ENCODE measurements around the gene LSP1. TPM values are rescaled to one million over a fixed set of nuclear protein-coding genes. Genes with fewer than 3 reads are reported as not detected.

LSP1 gene
- total and polyA plus RNA-seq, 7 donors, result 8.7 to 80.2 (median 32.7) TPM

GRCh38 chr11:1857064-1857463, 4.2 kb downstream of the LSP1 start:
- H3K36me3 ChIP-seq, result no peaks in the 10 kb centered on the region
- WGBS, 2 donors, result 64 to 87% methylated on average over 11 of the region's 11 CpGs
- intact Hi-C loops (cut with DNase I), result no loop called here
- no peaks in the 10 kb centered on the region for H3K4me1 ChIP-seq
- H3K27me3 ChIP-seq, result no peaks in the 10 kb centered on the region
- TF ChIP-seq CTCF (IDR thresholded peaks at IDR 0.05) (no peak), EP300 (IDR thresholded peaks at IDR 0.05) (no peak), POLR2AphosphoS5 (IDR thresholded peaks at IDR 0.05) (no peak), POLR2A (IDR thresholded peaks at IDR 0.05) (no peak)
- no peak overlapping the region for H3K27ac ChIP-seq
- H3K9me3 ChIP-seq, result no peaks in the 10 kb centered on the region
- no peak overlapping the region for H3K4me3 ChIP-seq
- no peak for DNase-seq

- DNase-seq, result no peak
- TF ChIP-seq EP300 (IDR thresholded peaks at IDR 0.05), result no peak
- no peak for TF ChIP-seq POLR2AphosphoS5 (IDR thresholded peaks at IDR 0.05)
- no peak for TF ChIP-seq CTCF (IDR thresholded peaks at IDR 0.05)
- TF ChIP-seq POLR2A (IDR thresholded peaks at IDR 0.05), result no peak
- no peaks in the 10 kb centered on the region for H3K27me3 ChIP-seq
- 79 to 88% methylated on average over 9 of the region's 9 CpGs for WGBS, 2 donors
- intact Hi-C loops (cut with DNase I), result no loop called here
- H3K4me3 ChIP-seq, result no peak overlapping the region
- H3K4me1 ChIP-seq, result peaks cover 0 to 3% (median 3%) of the 10 kb centered on the region in 4 donors
- H3K36me3 ChIP-seq, result no peaks in the 10 kb centered on the region
- no peaks in the 10 kb centered on the region for H3K9me3 ChIP-seq
- no peak overlapping the region for H3K27ac ChIP-seq
Observed at GRCh38 chr11:1858154-1858553, 5.3 kb downstream of the LSP1 start.

- DNase-seq, result no peak
- Histone ChIP-seq H3K9me3 (no peaks in the 10 kb centered on the region), H3K4me1 (peaks cover 0 to 8% (median 7%) of the 10 kb centered on the region in 4 donors), H3K36me3 (no peaks in the 10 kb centered on the region), H3K27ac (no peak overlapping the region), H3K27me3 (no peaks in the 10 kb centered on the region), H3K4me3 (no peak overlapping the region)
- intact Hi-C loops (cut with DNase I), result no loop called here
- 73 to 91% methylated on average over 7 of the region's 7 CpGs for whole genome bisulfite sequencing, 2 donors
- TF ChIP-seq EP300 (IDR thresholded peaks at IDR 0.05) (no peak), POLR2AphosphoS5 (IDR thresholded peaks at IDR 0.05) (no peak), POLR2A (IDR thresholded peaks at IDR 0.05) (no peak), CTCF (IDR thresholded peaks at IDR 0.05) (no peak)
Observed at GRCh38 chr11:1858576-1858975, 5.7 kb downstream of the LSP1 start.

- H3K9me3 ChIP-seq, result no peaks in the 10 kb centered on the region
- no peaks in the 10 kb centered on the region for H3K27me3 ChIP-seq
- no peaks in the 10 kb centered on the region for H3K36me3 ChIP-seq
- no peak overlapping the region for H3K4me3 ChIP-seq
- 67 to 85% methylated on average over 4 of the region's 4 CpGs for WGBS, 2 donors
- TF ChIP-seq CTCF (IDR thresholded peaks at IDR 0.05), result no peak
- no peak for TF ChIP-seq POLR2AphosphoS5 (IDR thresholded peaks at IDR 0.05)
- TF ChIP-seq POLR2A (IDR thresholded peaks at IDR 0.05), result no peak
- TF ChIP-seq EP300 (IDR thresholded peaks at IDR 0.05), result no peak
- intact Hi-C loops (cut with DNase I), result no loop called here
- H3K27ac ChIP-seq, result no peak overlapping the region
- DNase-seq, result no peak
- H3K4me1 ChIP-seq, result peaks cover 0 to 12% (median 11%) of the 10 kb centered on the region in 4 donors
Observed at GRCh38 chr11:1859004-1859403, 6.1 kb downstream of the LSP1 start.

- no peaks in the 10 kb centered on the region for H3K9me3 ChIP-seq
- TF ChIP-seq EP300 (IDR thresholded peaks at IDR 0.05), result no peak
- no peak for TF ChIP-seq POLR2AphosphoS5 (IDR thresholded peaks at IDR 0.05)
- TF ChIP-seq POLR2A (IDR thresholded peaks at IDR 0.05), result no peak
- no peak for TF ChIP-seq CTCF (IDR thresholded peaks at IDR 0.05)
- no peak overlapping the region for H3K27ac ChIP-seq
- WGBS, 2 donors, result 95% methylated on average over 1 of the region's 1 CpG
- no peak overlapping the region for H3K4me3 ChIP-seq
- peaks cover 0 to 23% (median 22%) of the 10 kb centered on the region in 4 donors for H3K4me1 ChIP-seq
- no peaks in the 10 kb centered on the region for H3K36me3 ChIP-seq
- intact Hi-C loops (cut with DNase I), result loop anchor here (5.0 to 10.0 kb wide), 3 partner anchors 98 to 545 kb away; partner anchors contain the start of genes C11orf21, CTSD, TSPAN32 and TSSC4
- no peaks in the 10 kb centered on the region for H3K27me3 ChIP-seq
- no peak for DNase-seq
Observed at GRCh38 chr11:1860108-1860507, 7.2 kb downstream of the LSP1 start.

All from sigmoid colon (tissue), 7 donors.